Measurements from ENCODE around the gene RPL37.
"Not testable (repeated sequence)": the region's sequence is repeated elsewhere in the genome, so short reads cannot be mapped to it uniquely, and the experiment has no call there.

Gene RPL37

GRCh38 chr5:40794877-40795276 is 40.1 kb downstream of the RPL37 start:
- DNase-seq: not testable (repeated sequence)

- DNase-seq: not testable (repeated sequence)
Measured at GRCh38 chr5:40794340-40794739, 40.7 kb downstream of the RPL37 start.

GRCh38 chr5:40792691-40793090 is 42.3 kb downstream of the RPL37 start:
- DNase-seq: not testable (repeated sequence)

- DNase-seq: no peak
Measured at GRCh38 chr5:40791715-40792139, 43.3 kb downstream of the RPL37 start.

- DNase-seq: no peak
Measured at GRCh38 chr5:40790947-40791593, 44.0 kb downstream of the RPL37 start.

GRCh38 chr5:40788941-40789340 is 46.1 kb downstream of the RPL37 start:
- not testable (repeated sequence) for DNase-seq

- no peak for DNase-seq
Measured at GRCh38 chr5:40787986-40788385, 47.0 kb downstream of the RPL37 start.

GRCh38 chr5:40786664-40787063 is 48.4 kb downstream of the RPL37 start:
- not testable (repeated sequence) for DNase-seq

- DNase-seq: no peak
Measured at GRCh38 chr5:40784916-40785315, 50.1 kb downstream of the RPL37 start.

GRCh38 chr5:40784027-40784653 is 50.9 kb downstream of the RPL37 start:
- no peak for DNase-seq

GRCh38 chr5:40781843-40782409 is 53.1 kb downstream of the RPL37 start:
- DNase-seq: no peak

- DNase-seq: no peak
Measured at GRCh38 chr5:40780858-40781257, 54.2 kb downstream of the RPL37 start.

GRCh38 chr5:40780199-40780598 is 54.8 kb downstream of the RPL37 start:
- no peak for DNase-seq

GRCh38 chr5:40779561-40779960 is 55.5 kb downstream of the RPL37 start:
- DNase-seq: no peak

- DNase-seq: no peak
Measured at GRCh38 chr5:40778133-40778532, 56.9 kb downstream of the RPL37 start.

- no peak for DNase-seq
Measured at GRCh38 chr5:40776658-40776977, 58.4 kb downstream of the RPL37 start.

GRCh38 chr5:40775846-40776657 is 59.0 kb downstream of the RPL37 start:
- no peak for DNase-seq
